SK-N-SH (cell line): Measurements from ENCODE around the gene OR10T2. TPM values are rescaled to one million over a fixed set of nuclear protein-coding genes. Genes with fewer than 3 reads are reported as not detected.
"Not testable (repeated sequence)": the region's sequence is repeated elsewhere in the genome, so short reads cannot be mapped to it uniquely, and the experiment has no call there.

Experiments
- CTCF ChIA-PET: fragments of 300-600, 350-600 bp; formaldehyde crosslinking; extraction: SDS; loops from one replicate; lab custom pipeline; 2021; lab: Yijun Ruan, JAX
- POLR2A ChIA-PET: fragments of 350-600 bp; sonication (Branson Sonifier 250); formaldehyde crosslinking; extraction: SDS; loops from one replicate; lab custom pipeline; 2020; ENCODE audit warnings: antibody characterized with exemption, inconsistent platforms; lab: Yijun Ruan, JAX
- DNase-seq: peaks from one replicate; pipeline ENCODE4 v3.0.0; 2012
- H2AFZ ChIP-seq: fragments of 200-600 bp; sonication (generic); 2 replicates; pipeline ENCODE4 v1.8.1; 2016; ENCODE audit warnings: antibody characterized with exemption, mild to moderate bottlenecking, low read depth
- H3F3A ChIP-seq: fragments of 200-600 bp; sonication (generic); replicated peaks from 2 replicates; pipeline ENCODE3; 2016; ENCODE audit warnings: antibody characterized with exemption, mild to moderate bottlenecking; ENCODE audit not compliant: insufficient read depth
- H3K27ac ChIP-seq, 2 experiments: fragments of 200-500 bp in 1 of 2; fragments of 200-600 bp in 1 of 2; sonication (Bioruptor generic) in 1 of 2; sonication (generic), shearing (Covaris generic) in 1 of 2; 2 replicates each; pipeline versions ENCODE4 v1.5.1 to v1.6.1; 2014 to 2016; ENCODE audit warnings: low read depth in 2 of 2, inconsistent platforms in 1 of 2, low read length in 1 of 2, mild to moderate bottlenecking in 1 of 2, mixed read lengths in 1 of 2
- H3K27me3 ChIP-seq: fragments of 200-600 bp; sonication (generic), shearing (Covaris generic); 2 replicates; pipeline ENCODE4 v1.6.1; 2016; ENCODE audit warnings: mixed run types; ENCODE audit not compliant: insufficient read depth
- H3K36me3 ChIP-seq, 2 experiments: fragments of 200-500 bp in 1 of 2; fragments of 200-600 bp in 1 of 2; sonication (Bioruptor generic) in 1 of 2; sonication (generic) in 1 of 2; replicated peaks in 1 of 2; 2 replicates each; pipeline versions ENCODE3 to v1.5.1; 2014 to 2016; ENCODE audit warnings: low read length in 1 of 2, mild to moderate bottlenecking in 1 of 2; ENCODE audit not compliant: insufficient read depth in 2 of 2, control insufficient read depth in 1 of 2
- H3K4me1 ChIP-seq, 2 experiments: fragments of 200-500 bp in 1 of 2; fragments of 200-600 bp in 1 of 2; sonication (Bioruptor generic) in 1 of 2; sonication (generic), shearing (Covaris generic) in 1 of 2; 2 replicates each; pipeline versions ENCODE4 v1.5.1 to v1.6.1; 2014 to 2016; ENCODE audit warnings: low read depth in 1 of 2, low read length in 1 of 2, mixed run types in 1 of 2; ENCODE audit not compliant: insufficient read depth in 2 of 2, control insufficient read depth in 1 of 2
- H3K4me2 ChIP-seq: fragments of 200-600 bp; sonication (generic), shearing (Covaris generic); 2 replicates; pipeline ENCODE4 v1.6.1; 2017; ENCODE audit warnings: mixed run types
- H3K4me3 ChIP-seq, 2 experiments: fragments of 200-500 bp in 1 of 2; fragments of 200-600 bp in 1 of 2; sonication (Bioruptor generic) in 1 of 2; sonication (generic), shearing (Covaris generic) in 1 of 2; 2 replicates each; pipeline versions ENCODE4 v1.5.1 to v1.8.1; 2014 to 2016; ENCODE audit warnings: low read depth in 2 of 2, inconsistent platforms in 1 of 2, low read length in 1 of 2, mild to moderate bottlenecking in 1 of 2, mixed read lengths in 1 of 2, moderate library complexity in 1 of 2
- H3K79me2 ChIP-seq: fragments of 200-600 bp; sonication (generic); 2 replicates; pipeline ENCODE4 v1.8.1; 2017; ENCODE audit warnings: mild to moderate bottlenecking; ENCODE audit not compliant: insufficient read depth
- H3K9ac ChIP-seq: fragments of 200-600 bp; sonication (generic); 2 replicates; pipeline ENCODE4 v1.6.1; 2017; ENCODE audit warnings: mixed run types
- H3K9me2 ChIP-seq: fragments of 200-600 bp; sonication (generic); 2 replicates; pipeline ENCODE4 v1.6.1; 2017; ENCODE audit warnings: mixed run types
- H3K9me3 ChIP-seq: fragments of 200-600 bp; sonication (generic); 2 replicates; pipeline ENCODE4 v1.6.1; 2017; ENCODE audit warnings: mixed run types, mild to moderate bottlenecking, moderate library complexity
- H4K20me1 ChIP-seq: fragments of 200-600 bp; sonication (generic); 2 replicates; pipeline ENCODE4 v1.6.1; 2017; ENCODE audit warnings: mild to moderate bottlenecking, mixed run types; ENCODE audit not compliant: insufficient read depth
- CHD2 ChIP-seq: fragments of 150-350 bp; IDR thresholded peaks from 2 replicates; pipeline ENCODE4 v1.6.1; 2018; ENCODE audit warnings: low read length; ENCODE audit not compliant: partially characterized antibody
- EP300 ChIP-seq, 2 experiments: IDR thresholded peaks; 2 replicates each; pipeline versions ENCODE4 v1.4.0 to v1.6.1; 2012; ENCODE audit warnings: borderline replicate concordance in 1 of 2, low read depth in 1 of 2, low read length in 1 of 2
- FOSL2 ChIP-seq: IDR thresholded peaks from 2 replicates; pipeline ENCODE4 v1.4.0; 2012; ENCODE audit warnings: low read depth, mild to moderate bottlenecking, moderate library complexity, borderline replicate concordance
- FOXJ3 ChIP-seq: sonication (generic); formaldehyde crosslinking; IDR thresholded peaks from 2 replicates; pipeline ENCODE4 v1.5.1; 2020; ENCODE audit warnings: mild to moderate bottlenecking, missing genetic modification reagents
- FOXM1 ChIP-seq: IDR thresholded peaks from 2 replicates; pipeline ENCODE4 v1.4.0; 2012; ENCODE audit warnings: low read depth, mild to moderate bottlenecking
- GATA2 ChIP-seq: sonication (generic); formaldehyde crosslinking; IDR thresholded peaks from 2 replicates; pipeline ENCODE4 v1.5.0; 2020; ENCODE audit warnings: mild to moderate bottlenecking, missing genetic modification reagents
- MXI1 ChIP-seq: IDR thresholded peaks from 2 replicates; pipeline ENCODE4 v1.6.1; 2012; ENCODE audit warnings: mild to moderate bottlenecking, low read depth, low read length, improper control_type of control experiment
- POLR2AphosphoS5 ChIP-seq: IDR thresholded peaks from 2 replicates; pipeline ENCODE4 v1.6.1; 2012; ENCODE audit warnings: low read depth, low read length
- RCOR1 ChIP-seq: fragments of 150-350 bp; IDR thresholded peaks from 2 replicates; pipeline ENCODE4 v1.6.1; 2017; ENCODE audit warnings: antibody characterized with exemption, low read length
- REST ChIP-seq: IDR thresholded peaks from 2 replicates; pipeline ENCODE4 v1.6.1; 2012; ENCODE audit warnings: mild to moderate bottlenecking, low read depth, low read length, moderate library complexity
- RFX5 ChIP-seq: IDR thresholded peaks from 2 replicates; pipeline ENCODE4 v1.6.1; 2012; ENCODE audit warnings: mild to moderate bottlenecking, improper control_type of control experiment, low read length
- RXRA ChIP-seq: IDR thresholded peaks from 2 replicates; pipeline ENCODE4 v1.4.0; 2012; ENCODE audit warnings: low read depth, mild to moderate bottlenecking, borderline replicate concordance
- SIN3A ChIP-seq: IDR thresholded peaks from 2 replicates; pipeline ENCODE4 v1.6.1; 2012; ENCODE audit warnings: low read depth, mild to moderate bottlenecking, low read length, moderate library complexity, borderline replicate concordance
- TCF12 ChIP-seq: IDR thresholded peaks from 2 replicates; pipeline ENCODE4 v1.4.0; 2012
- TEAD4 ChIP-seq: IDR thresholded peaks from 2 replicates; pipeline ENCODE4 v1.4.0; 2012; ENCODE audit warnings: mild to moderate bottlenecking, borderline replicate concordance; ENCODE audit not compliant: insufficient read depth
- USF1 ChIP-seq: IDR thresholded peaks from 2 replicates; pipeline ENCODE4 v1.4.0; 2012; ENCODE audit warnings: low read depth, borderline replicate concordance
- YY1 ChIP-seq: IDR thresholded peaks from 2 replicates; pipeline ENCODE4 v1.4.0; 2012; ENCODE audit warnings: low read depth, mild to moderate bottlenecking
- WGBS: methylation state at CpG from one replicate; pipeline ENCODE4 v1.1.6; 2017; ENCODE audit warnings: low lambda C conversion rate; 5-methylcytosine and 5-hydroxymethylcytosine counted together
- polyA plus RNA-seq, 3 experiments: library from polyadenylated mRNA; depleted of rRNA; stranded (reverse); fragments of >200 nt; gene quantifications; 2 replicates each; pipeline ENCODE4 v1.2.3, GENCODE V29; 2012
- TF ChIP-seq, protein P1 (sequence below): fragments of 200-600 bp; sonication (generic); IDR thresholded peaks from 2 replicates; pipeline ENCODE4 v1.6.1; 2017; ENCODE audit warnings: antibody characterized with exemption, mild to moderate bottlenecking, moderate library complexity

OR10T2 gene
- polyA plus RNA-seq, 1 of the 3 experiments (the other 2 are of a cell fraction), result not detected

DNA sequence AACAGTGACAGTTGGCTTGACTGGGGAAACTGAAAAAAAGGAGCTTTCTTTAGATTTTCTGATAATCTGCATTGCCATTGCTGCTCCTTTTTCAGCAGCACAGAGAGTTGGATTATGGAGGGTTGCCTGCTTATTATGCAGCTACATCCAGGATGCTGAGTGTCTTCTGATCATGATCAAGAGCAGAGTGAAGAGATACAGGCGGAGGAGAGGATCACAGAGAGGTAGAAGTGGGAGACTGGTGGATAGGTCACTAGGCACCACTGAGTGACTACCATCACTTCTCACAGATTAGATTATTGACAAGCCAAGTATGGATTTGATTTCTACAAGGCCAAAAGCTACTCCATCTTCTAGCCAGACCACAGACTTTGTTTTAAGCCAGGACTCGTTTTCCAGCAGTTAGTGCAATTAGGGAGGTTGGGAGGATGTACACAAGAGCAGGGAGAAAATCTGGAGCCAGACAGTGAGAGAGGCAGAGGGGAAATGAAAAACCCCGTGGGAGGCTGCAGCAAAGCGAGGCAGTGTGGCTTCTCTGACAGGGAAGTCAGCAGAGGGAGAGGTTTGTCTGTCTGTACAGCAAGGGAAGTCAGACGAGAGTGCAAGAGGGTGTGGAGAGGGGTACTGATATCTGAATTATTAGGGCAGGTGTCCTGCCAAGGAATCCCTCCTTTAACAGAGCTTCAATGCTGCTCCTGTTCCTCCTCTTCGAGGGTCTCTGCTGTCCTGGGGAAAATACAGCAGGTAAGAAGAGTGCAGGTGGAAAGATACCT, 45.8 kb downstream of the OR10T2 start, which contains the start of gene CD1E:
Gene CD1E (plus strand): TSS at position 592 of the 773 bp plus-strand sequence. CDS start 95 bp downstream, at position 687.
- Histone ChIP-seq H3K4me2 (no peak within 1 kb of the TSS), H3K9me2 (no peaks in the 10 kb centered on the region), H4K20me1 (no peaks in the 10 kb centered on the region), H3K9ac (no peak within 1 kb of the TSS), H3K79me2 (no peaks in the 10 kb centered on the region), H3K4me1 (no peaks in the 10 kb centered on the region), H3K4me3 (no peak within 1 kb of the TSS), H3F3A (no peaks in the 10 kb centered on the region), H3K27me3 (peaks cover 8% of the 10 kb centered on the region; the same call in 1 of the 2 replicates), H3K9me3 (no peaks in the 10 kb centered on the region), H3K27ac (no peak within 1 kb of the TSS), H2AFZ (no peak within 1 kb of the TSS), H3K36me3 (no peaks in the 10 kb centered on the region)
- TF ChIP-seq TEAD4 (no peak), REST (no peak), CHD2 (no peak), RCOR1 (no peak), FOXJ3 (CRISPR knock-in tag) (no peak), POLR2AphosphoS5 (no peak), GATA2 (CRISPR knock-in tag) (no peak), FOSL2 (no peak), USF1 (no peak), EP300 (IDR thresholded peaks at IDR 0.05; ENCODE audit: borderline replicate concordance in 1 of 2, low read depth in 1 of 2, low read length in 1 of 2) (no peak), YY1 (no peak), TCF12 (no peak), MXI1 (no peak), RXRA (no peak), RFX5 (no peak), FOXM1 (no peak), SIN3A (no peak)
- TF ChIP-seq, protein P1, sequence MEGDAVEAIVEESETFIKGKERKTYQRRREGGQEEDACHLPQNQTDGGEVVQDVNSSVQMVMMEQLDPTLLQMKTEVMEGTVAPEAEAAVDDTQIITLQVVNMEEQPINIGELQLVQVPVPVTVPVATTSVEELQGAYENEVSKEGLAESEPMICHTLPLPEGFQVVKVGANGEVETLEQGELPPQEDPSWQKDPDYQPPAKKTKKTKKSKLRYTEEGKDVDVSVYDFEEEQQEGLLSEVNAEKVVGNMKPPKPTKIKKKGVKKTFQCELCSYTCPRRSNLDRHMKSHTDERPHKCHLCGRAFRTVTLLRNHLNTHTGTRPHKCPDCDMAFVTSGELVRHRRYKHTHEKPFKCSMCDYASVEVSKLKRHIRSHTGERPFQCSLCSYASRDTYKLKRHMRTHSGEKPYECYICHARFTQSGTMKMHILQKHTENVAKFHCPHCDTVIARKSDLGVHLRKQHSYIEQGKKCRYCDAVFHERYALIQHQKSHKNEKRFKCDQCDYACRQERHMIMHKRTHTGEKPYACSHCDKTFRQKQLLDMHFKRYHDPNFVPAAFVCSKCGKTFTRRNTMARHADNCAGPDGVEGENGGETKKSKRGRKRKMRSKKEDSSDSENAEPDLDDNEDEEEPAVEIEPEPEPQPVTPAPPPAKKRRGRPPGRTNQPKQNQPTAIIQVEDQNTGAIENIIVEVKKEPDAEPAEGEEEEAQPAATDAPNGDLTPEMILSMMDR, result no peak
- 0% methylated on average over 6 of the region's 6 CpGs for WGBS
- POLR2A ChIA-PET, result no interaction called here
- no peak for DNase-seq
- CTCF ChIA-PET, result no interaction called here

DNA sequence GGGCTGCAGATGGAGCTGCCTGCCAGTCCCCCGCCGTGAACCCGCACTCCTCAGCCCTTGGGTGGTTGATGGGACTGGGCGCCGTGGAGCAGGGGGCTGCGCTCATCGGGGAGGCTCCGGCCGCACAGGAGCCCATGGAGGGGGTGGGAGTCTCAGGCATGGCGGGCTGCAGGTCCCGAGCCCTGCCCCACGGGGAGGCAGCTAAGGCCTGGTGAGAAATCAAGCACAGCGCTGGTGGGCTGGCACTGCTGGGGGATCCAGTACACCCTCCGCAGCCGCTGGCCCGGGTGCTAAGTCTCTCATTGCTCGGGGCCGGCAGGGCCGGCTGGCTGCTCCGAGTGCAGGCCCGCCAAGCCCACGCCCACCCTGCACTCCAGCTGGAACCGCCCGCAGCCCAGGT, 50.3 kb downstream of the OR10T2 start:
- H3K9me2 ChIP-seq, H3K9me3 ChIP-seq, H3K27ac ChIP-seq, CTCF ChIA-PET, H3K36me3 ChIP-seq, H3K9ac ChIP-seq, DNase-seq, H3K4me2 ChIP-seq, H3K79me2 ChIP-seq, H3F3A ChIP-seq, H3K4me3 ChIP-seq, H2AFZ ChIP-seq, H3K4me1 ChIP-seq, POLR2A ChIA-PET, H4K20me1 ChIP-seq, H3K27me3 ChIP-seq: not testable (repeated sequence)
- no CpG with 5 or more reads among the region's 24 CpGs for WGBS
